GM06990 (cell line): Measurements from ENCODE around the gene C11orf97.

Experiments
- DNase-seq: peaks from one replicate; pipeline ENCODE4 v3.0.0-alpha.2; 2011; ENCODE audit not compliant: insufficient read length; ENCODE audit errors: extremely low read depth
- H3K27me3 ChIP-seq: replicated peaks from 2 replicates; pipeline ENCODE4 v1.6.0; 2011; ENCODE audit warnings: low read length; ENCODE audit not compliant: control insufficient read depth, insufficient read depth
- H3K36me3 ChIP-seq: 2 replicates; pipeline ENCODE4 v1.5.1; 2011; ENCODE audit warnings: low read length; ENCODE audit not compliant: control insufficient read depth, insufficient read depth
- H3K4me3 ChIP-seq: replicated peaks from 2 replicates; pipeline ENCODE4 v1.5.1; 2011; ENCODE audit warnings: low read depth, mild to moderate bottlenecking, control low read depth, low read length
- CTCF ChIP-seq: IDR thresholded peaks from 2 replicates; pipeline ENCODE4 v1.5.1; 2011; ENCODE audit warnings: low read length, control low read depth, mild to moderate bottlenecking, inconsistent platforms; ENCODE audit not compliant: insufficient read depth, poor library complexity, severe bottlenecking

Gene C11orf97

GRCh38 chr11:94518300-94518699, 6.0 kb downstream of the C11orf97 start:
- no peak overlapping the region for H3K4me3 ChIP-seq
- H3K36me3 ChIP-seq: no peaks in the 10 kb centered on the region
- peaks cover 1% of the 10 kb centered on the region for H3K27me3 ChIP-seq
- no peak for DNase-seq
- TF ChIP-seq CTCF: no peak

- H3K4me3 ChIP-seq: no peak overlapping the region
- peak; percentile 60 for TF ChIP-seq CTCF
- no peaks in the 10 kb centered on the region for H3K36me3 ChIP-seq
- peaks cover 1% of the 10 kb centered on the region for H3K27me3 ChIP-seq
- no peak for DNase-seq
These were observed 7.3 kb downstream of the C11orf97 start for GRCh38 chr11:94519478-94520084.

GRCh38 chr11:94521684-94522083, 9.4 kb downstream of the C11orf97 start:
- H3K36me3 ChIP-seq: no peaks in the 10 kb centered on the region
- H3K4me3 ChIP-seq: no peak overlapping the region
- DNase-seq: no peak
- H3K27me3 ChIP-seq: peaks cover under 1% of the 10 kb centered on the region
- peak; percentile 46 for TF ChIP-seq CTCF

- no peak for DNase-seq
- Histone ChIP-seq H3K4me3 (no peak overlapping the region), H3K27me3 (no peaks in the 10 kb centered on the region; the same call in 1 of the 2 replicates), H3K36me3 (no peaks in the 10 kb centered on the region)
- no peak for TF ChIP-seq CTCF
These were observed 12.1 kb downstream of the C11orf97 start for GRCh38 chr11:94524341-94524740.

- TF ChIP-seq CTCF: no peak
- no peaks in the 10 kb centered on the region for H3K36me3 ChIP-seq
- no peak for DNase-seq
- H3K4me3 ChIP-seq: no peak overlapping the region
- H3K27me3 ChIP-seq: no peaks in the 10 kb centered on the region; the same call in 1 of the 2 replicates
These were observed 13.5 kb downstream of the C11orf97 start for GRCh38 chr11:94525546-94526324.
